Renal cortical epithelial cell (primary cell): ENCODE data around the gene CEBPE. TPM values are rescaled to one million over a fixed set of nuclear protein-coding genes. Genes with fewer than 3 reads are reported as not detected.

Source experiments
- DNase-seq: peaks from one replicate; pipeline ENCODE4 v3.0.0-alpha.2; 2011; ENCODE audit warnings: low read depth
- total RNA-seq: library from RNA; depleted of rRNA; stranded (reverse); fragments of >200 nt; gene quantifications from 2 replicates; pipeline ENCODE4 v1.2.3, GENCODE V29; 2014

The CEBPE gene
- total RNA-seq, result not detected in 2 replicates

DNA sequence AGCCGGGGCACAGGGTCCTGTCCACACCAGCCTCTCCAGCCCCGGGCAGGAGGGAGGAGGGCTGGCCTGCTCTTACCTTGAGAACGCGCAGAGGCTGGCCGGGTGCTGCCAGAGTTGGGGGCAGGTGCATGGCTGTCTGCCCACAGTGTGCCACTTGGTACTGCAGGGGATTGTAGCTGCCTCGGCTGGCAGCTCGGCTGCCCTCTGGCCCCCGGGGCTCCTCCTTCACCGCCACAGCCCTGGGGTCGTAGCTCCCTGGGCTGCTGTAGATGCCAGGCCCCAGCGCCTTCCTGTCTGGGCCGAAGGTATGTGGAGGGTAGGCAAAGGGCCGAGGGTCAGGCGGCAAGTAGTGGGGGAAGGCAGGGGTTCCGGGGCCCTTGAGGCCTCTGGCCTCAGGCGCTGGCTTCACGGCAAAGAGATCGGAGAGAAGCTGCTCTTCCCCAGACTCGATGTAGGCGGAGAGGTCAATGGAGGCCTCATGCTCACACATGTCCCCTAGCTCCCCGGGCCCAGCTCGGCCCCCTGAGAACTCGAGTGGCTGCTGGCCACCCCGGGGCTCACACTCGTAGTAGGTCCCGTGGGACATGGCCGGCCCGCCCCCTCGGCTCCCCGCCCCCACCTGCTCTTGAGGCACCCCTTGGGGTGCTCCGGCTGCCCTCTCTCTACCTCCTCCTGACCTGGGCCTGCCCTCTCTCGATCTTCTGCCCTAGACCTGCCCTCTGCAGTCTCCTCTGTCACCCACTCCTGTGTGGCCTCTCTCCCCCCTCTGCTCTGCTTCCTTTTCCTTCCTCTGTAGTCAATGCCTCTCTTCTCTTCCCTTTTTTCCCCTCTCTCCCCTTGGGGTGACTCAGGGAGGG, at the start of gene CEBPE:
TSS of gene CEBPE (minus strand) at position 750 of the 857 bp plus-strand sequence. CDS start at position 586, 164 bp downstream.
- no peak for DNase-seq

DNA sequence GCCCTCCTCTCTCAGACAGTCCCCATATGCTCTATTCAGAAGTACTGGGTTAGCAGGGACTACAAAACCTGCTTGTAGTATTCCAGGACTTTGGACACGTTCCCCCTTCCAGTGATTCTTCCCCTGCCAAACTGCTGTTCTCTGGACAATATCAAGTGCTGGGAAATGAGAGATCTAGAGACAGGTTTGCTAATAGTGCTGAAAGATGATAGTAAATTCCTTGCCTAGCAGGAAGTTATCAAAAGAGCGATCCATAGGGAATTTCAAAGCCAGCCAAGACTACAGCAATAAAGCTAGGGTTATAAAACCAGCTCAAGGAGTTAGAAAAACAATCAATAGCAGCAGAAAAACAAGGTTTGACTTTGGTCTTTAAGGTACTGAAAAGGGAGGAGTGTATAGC, 49.2 kb upstream of the CEBPE start:
- DNase-seq, result no peak

DNA sequence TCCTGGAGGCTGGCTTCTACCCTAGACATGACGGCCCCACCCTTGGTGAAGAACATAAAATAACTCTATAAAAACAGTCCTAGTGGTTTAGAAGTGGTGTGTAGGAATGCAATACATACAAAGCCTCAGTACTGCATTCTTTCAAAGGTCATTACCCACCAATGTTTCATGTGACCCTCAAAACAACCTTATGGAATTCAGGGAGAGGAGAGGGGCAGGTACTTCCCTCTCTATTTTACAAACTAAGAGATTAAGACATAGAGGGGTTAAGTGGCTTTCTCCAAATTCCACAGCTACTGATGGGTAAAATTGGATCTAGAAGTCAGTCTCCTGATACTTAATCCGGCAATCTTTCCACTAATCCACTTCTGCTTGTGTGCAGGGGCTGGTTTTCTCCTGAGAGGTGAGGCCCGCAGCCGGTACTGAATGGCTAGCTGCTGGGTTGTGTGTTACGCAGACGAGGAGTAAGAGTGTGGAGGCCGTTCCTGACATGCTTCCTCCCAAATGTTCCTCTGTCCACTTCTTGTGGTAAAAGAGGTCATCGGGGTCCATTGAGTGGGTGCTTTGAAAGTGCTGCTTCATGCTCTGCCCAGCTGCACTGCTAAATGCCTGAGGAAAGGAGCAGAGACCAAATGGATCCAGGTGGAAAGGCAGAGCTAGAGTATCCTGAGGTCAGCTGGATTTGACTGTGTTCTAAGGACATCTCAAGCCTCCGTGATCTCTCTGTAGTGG, 48.2 kb upstream of the CEBPE start:
- DNase-seq, result peak; percentile 85

DNA sequence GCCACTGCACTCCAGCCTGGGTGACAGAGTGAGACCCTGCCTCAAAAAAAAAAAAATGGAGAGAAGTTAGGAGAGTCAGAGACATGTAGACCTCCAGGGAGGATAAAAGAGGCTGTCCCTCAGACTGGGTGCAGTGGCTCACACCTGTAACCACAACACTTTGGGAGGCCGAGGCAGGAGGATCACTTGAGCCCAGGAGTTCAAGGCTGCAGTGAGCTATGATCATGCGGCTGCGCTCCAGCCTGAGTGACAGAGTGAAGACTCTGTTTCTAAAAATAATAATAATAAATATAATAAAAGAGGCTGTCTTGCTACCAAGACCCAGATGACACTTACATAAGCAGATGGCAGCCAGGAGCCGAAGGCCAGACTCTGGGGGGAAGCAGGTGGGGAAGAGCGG, 45.9 kb upstream of the CEBPE start:
- no peak for DNase-seq

DNA sequence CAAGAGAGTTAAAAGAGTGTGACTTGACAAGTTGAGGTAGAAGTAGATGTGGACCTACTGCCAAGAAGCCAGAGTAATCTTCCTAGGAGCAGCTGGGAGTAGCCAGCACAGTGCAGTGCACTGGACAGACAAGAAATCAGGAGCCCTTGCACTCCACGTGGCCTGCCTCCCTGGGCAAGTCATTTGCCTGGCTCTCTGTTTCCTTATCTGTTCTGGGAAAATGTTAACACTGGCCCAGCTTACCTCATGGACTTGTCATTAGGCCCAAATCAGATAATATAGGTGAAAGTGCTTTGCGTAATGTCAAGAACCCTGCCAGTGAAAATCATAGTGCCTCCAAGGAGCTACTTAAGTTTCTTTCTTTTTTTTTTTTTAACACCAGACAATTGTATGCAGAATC, 45.2 kb upstream of the CEBPE start:
- DNase-seq, result no peak

DNA sequence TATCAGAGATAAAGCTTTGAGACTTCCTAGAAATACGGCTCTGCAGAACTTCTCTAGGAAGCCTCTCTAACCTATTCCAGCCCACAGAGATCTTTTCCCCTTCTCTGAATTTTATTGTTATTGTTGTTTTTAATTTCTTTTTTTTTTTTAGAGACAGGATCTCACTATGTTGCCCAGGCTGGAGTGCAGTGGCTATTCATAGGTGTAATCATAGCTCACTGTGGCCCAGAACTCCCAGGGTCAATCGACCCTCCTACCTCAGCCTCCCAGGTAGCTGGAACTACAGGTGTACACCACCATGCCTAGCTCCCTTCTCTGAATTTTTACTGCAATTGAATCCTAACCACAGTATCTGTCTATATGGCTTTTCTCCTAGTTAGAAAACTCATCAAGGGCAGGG, 44.8 kb upstream of the CEBPE start:
- no peak for DNase-seq

DNA sequence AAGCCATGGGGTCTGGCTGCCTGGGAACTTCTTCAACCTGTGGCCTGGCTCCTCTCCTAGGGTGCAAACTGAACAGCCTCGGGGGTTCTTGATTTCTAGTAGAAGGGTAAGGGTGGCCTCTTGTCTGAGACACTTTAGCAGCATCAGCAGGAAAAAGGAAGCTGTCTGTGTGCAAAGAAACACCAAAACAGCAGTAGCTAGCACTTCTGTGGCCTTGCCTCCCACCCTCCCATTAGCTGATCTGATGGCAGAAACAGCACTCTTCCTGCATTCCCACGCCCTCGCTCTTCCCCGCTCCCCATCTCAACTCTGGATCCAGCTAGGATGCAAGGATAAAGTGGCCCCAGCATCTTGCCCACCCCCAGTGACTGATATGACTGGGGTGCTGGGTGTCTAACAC, 43.7 kb upstream of the CEBPE start:
- DNase-seq, result no peak

DNA sequence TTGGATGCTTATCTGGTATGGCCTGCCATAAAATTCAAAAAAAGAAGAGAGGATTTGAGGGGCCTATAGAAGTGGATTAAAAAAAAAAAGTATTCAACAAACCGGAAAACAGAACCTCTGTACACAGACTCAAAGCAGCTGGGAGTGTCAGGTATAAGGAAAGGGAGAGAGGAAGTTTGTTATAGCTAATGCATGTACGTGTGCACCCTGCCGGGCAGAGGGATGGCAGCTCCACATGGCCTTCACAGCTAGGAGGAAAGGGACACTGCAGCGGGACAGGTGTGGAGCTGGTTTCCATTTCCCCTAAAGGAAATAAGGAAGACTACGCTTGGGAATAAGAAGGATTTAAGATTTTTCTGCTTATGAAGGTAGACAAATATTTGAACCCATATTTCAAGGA, 43.0 kb upstream of the CEBPE start:
- DNase-seq, result no peak

DNA sequence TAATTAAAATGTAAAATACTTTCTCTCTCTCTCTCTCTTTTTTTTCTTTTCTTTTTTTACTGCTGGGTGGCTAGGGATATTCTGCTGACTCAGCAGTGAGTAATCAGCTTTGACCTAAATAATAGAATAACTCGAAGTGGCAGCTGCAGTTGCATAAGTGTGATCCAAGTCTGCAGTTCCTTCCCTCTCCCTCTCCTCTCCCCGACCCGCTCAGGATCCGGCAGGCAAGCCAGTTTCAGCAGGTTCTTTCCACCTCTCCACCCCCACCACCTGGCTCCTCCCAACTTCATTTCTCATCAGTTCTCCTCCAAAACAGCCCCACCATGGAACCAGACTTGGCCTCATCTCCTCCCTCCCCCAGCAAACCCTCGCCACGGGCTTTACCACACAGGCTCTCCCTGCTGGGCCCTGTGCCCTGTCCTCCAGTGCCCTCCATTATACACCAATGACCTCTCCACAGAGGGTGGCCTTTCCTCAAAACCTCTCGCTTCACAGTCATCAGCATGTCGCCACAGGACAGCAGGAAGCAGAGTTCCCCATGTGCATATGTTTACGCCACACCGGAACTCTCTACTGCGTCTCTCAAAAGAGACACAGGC, 42.0 kb upstream of the CEBPE start:
- peak; percentile 94 for DNase-seq

DNA sequence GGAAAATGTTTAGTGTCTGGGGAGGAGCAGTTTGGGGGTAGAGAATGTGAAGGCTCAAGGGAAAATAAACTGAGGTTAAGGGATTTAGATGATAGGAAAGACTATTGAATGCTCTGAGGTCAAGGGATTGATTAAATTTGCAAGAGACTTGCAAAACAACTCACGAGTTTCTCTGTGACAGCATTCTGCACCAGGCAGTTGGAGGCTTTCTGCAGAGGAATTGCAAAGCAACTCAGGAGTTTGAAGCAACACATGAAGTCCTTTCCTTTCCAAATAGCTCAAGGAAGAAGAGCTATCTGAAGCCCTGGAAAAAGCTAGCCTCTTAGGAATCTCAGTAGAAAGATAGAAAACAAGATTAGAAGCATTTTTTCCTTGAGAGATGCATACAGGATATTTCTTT, 40.5 kb upstream of the CEBPE start:
- DNase-seq, result no peak

DNA sequence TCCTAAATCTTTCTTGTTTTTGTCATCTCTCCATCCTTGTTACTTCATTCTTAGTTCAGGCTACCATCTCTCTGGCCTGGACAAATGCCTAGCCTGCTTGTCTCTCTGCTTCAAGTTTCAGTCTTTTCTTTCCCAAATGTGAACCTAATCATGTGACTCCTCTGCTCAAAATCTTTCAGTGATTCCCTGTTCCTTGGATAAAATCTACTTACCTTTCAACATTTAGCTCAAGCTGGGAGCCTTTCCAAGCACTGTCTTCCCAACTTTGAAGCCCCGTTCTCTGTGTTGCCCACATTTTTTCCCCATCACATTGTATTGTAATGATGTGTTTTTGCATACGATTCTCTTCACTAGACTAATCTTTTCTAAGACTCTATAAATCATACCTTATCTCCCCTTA, 39.7 kb upstream of the CEBPE start:
- no peak for DNase-seq

DNA sequence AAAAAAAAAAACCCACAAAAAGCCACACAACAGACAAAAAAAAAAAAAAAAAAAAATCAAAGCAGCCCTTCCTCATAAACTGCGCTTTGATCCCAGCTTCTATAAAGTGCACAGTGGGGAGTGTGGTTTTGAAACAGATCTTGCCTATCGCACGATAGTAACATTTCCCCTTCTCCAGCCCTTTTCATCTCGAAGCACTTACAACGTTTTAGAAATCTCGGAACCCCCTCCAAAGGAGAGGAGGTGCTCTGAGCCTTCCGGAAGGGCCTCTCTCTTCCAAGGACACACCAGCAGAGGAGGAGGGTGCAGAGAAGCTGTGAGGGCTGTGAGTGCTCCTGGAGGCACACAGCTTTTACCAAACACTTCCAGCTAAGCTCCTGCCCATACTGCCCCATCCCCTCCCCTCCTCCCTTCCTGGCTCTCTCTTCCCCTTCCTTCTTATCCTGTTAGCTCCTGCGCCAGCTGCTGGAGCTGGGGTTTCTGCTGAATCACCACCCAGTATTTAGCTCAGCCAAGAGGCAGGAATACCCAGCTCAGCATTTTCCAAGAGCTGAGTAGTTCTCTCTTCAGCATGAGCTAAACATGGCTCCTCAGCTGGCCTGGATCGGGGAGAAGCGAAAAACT, 36.0 kb upstream of the CEBPE start:
- DNase-seq, result peak; percentile 82

DNA sequence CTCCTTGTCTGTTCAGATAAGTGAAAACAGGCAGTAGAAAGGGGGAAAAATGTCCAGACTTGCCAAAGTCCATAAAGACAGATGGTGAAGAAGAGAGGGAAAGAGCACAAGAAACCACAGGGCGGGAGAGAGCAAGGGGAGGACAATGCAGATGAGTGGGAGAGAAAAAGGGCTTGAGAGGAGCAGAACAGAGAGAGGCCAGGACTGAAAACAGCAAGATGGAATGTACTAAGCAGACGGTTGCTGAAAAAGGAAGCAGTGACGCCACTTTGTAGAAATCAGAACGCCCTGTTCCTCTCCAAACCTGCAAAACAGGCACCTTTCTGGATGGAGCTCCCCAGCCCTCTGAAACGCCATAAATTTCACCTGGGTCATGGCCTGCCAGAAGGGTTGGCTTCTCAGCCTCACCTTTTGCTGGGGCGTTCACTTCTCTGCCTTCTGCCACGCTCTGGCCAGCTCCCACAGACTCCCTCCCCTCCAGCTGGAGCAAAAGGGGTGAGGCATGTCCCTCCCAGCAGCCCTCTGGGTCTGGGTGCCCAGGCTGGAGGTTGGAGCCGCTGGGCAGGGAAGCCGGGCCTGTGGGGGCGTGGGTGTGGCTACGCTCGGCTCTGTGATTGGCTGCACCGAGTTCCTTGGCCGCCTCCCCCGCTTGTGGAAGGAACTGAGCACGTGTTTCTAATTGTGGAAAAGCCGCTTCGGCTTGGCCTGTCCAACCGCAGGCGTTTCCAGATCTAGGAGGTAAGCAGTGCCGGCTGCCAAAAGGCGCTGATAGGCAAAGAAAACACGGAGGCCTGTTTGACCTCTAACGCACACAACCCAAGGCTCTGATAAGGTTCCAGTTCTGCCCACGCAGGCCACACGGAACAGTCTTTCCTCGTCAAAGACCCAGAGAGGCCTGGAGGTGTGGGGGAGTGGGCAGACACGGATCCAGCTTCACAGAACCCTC, 35.1 kb upstream of the CEBPE start:
- DNase-seq, result peak; percentile 60

DNA sequence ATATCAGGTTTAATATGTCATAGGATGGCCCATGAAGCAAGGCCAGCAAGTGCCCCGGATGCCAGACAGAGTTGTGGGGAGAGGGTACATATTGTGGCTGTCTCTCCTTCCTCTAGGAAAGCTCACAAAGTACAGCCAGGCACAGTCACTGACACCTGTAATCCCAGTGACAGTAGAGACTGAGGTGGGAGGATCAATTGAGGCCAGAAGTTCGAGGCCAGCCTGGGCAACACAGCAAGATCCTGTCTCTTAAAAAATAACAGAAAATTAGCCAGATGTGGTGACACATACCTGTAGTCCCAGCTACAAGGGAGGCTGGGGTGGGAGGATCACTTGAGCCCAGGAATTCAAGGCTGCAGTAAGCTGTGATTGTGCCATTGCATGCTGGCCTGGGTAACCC, 32.3 kb upstream of the CEBPE start:
- DNase-seq, result no peak

DNA sequence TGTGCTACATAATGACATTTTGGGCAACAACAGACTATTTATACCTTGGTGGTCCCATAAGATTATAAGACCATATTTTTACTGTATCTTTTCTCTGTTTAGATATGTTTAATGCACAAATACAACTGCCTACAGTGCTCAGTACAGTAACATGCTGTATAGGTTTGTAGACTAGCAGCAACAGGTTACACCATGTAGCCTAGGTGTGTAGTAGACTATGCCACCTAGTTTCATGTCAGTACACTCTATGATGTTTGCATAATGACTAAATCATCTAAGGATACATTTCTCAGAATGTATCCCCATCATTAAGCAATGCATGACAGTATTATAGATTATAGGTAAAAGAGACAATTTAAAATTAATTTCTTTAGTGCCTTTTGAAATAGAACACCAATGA, 30.7 kb upstream of the CEBPE start:
- no peak for DNase-seq

DNA sequence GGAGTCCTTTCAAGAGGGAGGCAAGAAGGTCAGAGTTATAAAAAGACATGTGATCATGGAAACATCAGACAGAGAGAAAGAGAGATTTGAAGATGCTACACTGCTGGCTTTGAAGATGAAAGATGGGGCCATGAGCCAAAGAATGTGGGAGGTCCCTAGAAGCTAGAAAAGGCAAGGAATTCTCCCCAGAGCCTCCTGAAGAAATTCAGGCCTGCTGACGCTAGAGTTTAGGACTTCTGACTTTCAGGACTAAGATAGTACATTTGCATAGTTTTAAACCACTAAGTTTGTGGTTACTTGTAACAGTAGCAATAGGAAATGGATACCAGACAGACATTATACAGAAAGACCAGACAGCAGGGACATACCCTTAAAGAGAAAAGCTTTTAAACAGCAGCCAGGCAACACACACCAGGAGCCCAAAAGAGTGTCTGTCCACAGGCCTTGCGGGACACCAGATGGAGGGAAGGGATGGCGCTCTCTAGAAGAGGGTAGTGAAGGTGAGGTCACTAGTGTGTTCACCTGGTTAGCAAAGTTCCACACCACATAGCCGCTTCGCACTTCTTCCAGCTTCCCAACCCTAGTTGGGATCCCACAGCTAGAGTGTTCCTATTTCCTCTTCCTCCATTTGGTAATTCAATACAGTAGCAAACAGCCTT, 29.7 kb upstream of the CEBPE start:
- DNase-seq, result no peak

DNA sequence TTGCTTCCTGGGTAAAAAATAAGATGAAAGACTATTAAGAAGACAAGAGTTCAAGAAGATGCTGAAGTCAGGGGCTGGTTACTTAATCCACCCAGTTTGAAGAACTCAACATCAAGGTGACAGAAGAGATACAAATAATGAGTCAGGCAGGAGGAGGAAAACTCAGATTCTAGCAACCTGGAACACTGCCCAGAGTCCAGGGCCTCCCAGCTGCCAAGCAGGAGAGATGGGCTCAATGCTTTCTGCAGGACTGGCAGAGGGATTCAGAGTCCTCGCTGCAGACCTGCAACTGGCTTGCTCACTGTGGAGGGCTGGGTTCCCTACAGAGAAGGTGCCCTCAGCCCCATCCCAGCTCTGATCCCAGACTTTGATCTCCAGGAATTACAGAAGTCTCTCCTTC, 28.6 kb upstream of the CEBPE start:
- peak; percentile 66 for DNase-seq

DNA sequence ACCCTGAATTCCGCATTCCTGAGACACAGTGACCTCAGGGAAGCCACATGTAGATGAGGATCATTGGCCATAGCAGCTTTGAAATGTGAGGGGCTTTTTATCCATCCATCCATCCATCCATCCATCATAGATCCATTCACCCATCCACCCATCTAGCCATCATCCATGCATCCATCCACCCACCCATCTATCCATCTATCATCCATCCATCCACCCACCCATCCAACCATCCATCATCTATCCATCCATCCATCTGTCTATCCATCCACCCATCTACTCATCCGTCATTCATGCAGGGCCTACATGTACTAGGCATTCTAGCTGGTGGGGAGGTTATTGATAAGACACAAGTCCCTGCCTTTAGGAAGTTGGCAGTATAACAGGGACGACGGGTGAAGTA, 27.9 kb upstream of the CEBPE start:
- DNase-seq, result no peak

DNA sequence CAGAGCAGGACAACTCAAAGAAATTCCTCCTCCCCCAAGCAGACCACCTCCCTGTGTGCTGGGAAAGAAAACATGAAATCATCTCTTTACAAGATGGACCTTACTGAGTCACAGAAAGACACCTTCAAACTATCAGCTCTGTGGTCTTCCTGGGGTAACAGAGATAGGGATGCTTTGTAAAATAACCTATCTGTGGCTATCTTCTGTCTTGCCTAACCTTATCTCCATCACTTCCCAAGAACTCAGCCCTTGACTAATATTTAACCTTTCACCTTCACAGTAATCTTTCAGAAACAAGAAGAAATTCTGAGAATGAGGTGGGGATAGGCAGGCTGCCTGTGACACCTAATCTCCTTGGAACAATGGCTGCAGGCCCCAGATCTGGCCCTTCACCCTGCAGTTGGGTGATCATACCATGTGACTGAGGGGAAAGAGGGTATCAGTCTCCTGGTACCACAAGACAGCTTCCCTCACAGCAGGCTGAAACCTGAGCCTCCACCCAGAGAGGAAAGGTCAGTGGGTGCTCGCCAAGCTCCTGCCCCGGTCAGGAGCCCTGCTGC, 27.4 kb upstream of the CEBPE start:
- DNase-seq, result no peak

DNA sequence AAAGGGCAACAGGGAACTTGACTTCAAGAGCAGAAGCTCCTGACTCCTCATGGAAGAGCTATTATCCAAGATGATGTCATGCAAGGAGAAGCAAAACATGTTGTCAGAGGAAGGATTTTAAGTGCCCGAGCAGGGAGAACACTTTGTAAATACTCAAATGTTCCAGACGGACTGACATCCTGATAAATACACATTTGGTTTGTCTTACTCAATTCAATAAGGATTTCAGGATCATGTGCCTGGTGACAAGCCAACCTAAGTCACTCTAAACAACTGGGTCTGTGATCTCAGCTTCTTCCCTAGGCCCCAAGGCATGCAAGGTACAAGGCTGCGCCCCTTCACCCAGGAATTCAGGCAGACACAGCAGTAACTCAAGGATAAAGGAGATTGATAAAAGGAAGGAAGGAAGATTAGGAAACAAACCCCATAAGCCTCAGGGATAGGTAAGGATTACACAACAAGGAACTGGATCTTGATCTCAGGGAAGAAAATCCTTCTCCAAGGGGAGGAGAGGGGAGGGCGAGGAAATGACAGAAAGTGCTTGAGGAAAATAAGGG, 26.8 kb upstream of the CEBPE start:
- no peak for DNase-seq
